HUES48 (cell line): ENCODE measurements around the gene SLC25A6.
"Not testable (repeated sequence)": the region's sequence is repeated elsewhere in the genome, so short reads cannot be mapped to it uniquely, and the experiment has no call there.

ENCODE experiments used
- H3K27ac ChIP-seq: one replicate; pipeline ENCODE4 v1.7.0; 2013; ENCODE audit warnings: low read depth, low read length, inconsistent platforms
- H3K27me3 ChIP-seq: 2 replicates; pipeline ENCODE4 v1.6.1; 2013; ENCODE audit warnings: mild to moderate bottlenecking, low read length; ENCODE audit not compliant: control insufficient read depth, insufficient read depth
- H3K36me3 ChIP-seq: 2 replicates; pipeline ENCODE4 v1.6.1; 2013; ENCODE audit warnings: low read length; ENCODE audit not compliant: control insufficient read depth, insufficient read depth
- H3K4me1 ChIP-seq: 2 replicates; pipeline ENCODE4 v1.6.1; 2013; ENCODE audit warnings: mild to moderate bottlenecking, low read length; ENCODE audit not compliant: control insufficient read depth, insufficient read depth
- H3K4me3 ChIP-seq: 2 replicates; pipeline ENCODE4 v1.5.1; 2013; ENCODE audit warnings: mild to moderate bottlenecking, low read depth, low read length
- H3K9ac ChIP-seq: 2 replicates; pipeline ENCODE4 v1.6.1; 2013; ENCODE audit warnings: mild to moderate bottlenecking, low read depth, low read length, moderate library complexity
- H3K9me3 ChIP-seq: 2 replicates; pipeline ENCODE4 v1.6.1; 2013; ENCODE audit warnings: low read length; ENCODE audit not compliant: control insufficient read depth, insufficient read depth

Gene SLC25A6

DNA sequence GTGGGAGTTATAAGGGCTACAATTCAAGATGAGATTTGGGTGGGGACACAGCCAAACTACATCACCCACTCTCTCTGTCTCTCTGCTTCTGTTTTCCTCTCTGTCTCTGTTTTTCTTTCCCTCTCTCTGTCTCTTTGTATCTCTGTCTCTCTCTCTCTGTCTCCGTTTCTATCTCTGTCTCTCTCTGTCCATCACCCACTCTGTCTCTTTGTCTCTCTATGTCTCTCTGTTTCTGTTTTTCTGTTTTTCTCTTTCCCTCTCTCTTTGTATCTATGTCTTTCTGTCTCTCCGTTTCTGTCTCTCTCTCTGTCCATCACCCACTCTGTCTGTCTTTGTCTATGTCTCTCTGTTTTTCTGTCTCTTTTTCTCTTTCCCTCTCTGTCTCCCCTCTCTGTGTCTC lies 30.0 kb downstream of the SLC25A6 start:
- Histone ChIP-seq H3K36me3 (peaks cover 8% of the 10 kb centered on the region; the same call in 1 of the 2 replicates), H3K27ac (no peak overlapping the region), H3K9me3 (peaks cover 6% of the 10 kb centered on the region)

DNA sequence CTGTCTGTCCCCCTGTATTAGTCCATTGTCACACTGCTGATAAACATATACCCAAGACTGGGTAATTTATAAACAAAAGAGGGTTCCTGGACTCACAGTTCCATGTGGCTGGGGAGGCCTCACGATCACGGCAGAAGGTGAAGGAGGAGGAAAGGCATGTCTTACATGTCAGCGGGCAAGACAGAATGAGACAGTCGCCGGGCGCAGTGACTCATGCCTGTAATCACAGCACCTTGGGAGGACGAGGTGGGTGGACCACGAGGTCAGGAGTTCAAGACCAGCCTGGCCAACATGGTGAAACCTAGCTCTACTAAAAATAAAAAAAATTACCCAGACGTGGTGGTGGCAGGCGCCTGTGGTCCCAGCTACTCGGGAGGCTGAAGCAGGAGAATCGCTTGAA lies 30.6 kb downstream of the SLC25A6 start:
- peaks cover 6% of the 10 kb centered on the region for H3K9me3 ChIP-seq
- peaks cover 8% of the 10 kb centered on the region; the same call in 1 of the 2 replicates for H3K36me3 ChIP-seq
- H3K4me1 ChIP-seq = no peaks in the 10 kb centered on the region
- H3K9ac ChIP-seq = no peak overlapping the region
- no peak overlapping the region for H3K4me3 ChIP-seq
- no peak overlapping the region for H3K27ac ChIP-seq
- no peaks in the 10 kb centered on the region for H3K27me3 ChIP-seq

More for the DNA sequence above, 30.0 kb downstream of the SLC25A6 start:
- Histone ChIP-seq H3K27me3 (no peaks in the 10 kb centered on the region), H3K4me1 (no peaks in the 10 kb centered on the region), H3K4me3 (no peak overlapping the region), H3K9ac (no peak overlapping the region)

DNA sequence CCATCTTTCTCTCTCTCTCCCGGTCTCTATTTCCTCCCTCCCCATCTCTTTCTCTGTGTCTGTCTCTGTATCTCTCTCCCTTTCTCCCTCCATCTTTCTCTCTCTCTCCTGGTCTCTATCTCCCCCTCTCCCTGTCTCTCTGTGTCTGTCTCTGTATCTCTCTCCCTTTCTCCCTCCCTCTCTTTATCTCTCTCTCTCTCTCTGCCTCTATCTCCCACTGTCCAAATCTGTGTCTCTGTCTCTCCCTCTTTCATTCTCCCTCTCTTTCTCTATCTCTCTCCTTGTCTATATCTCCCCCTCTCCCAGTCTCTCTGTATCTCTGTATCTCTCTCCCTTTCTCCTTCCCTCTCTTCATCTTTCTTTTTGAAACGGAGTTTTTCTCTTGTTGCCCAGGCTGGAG lies 31.7 kb downstream of the SLC25A6 start:
- Histone ChIP-seq H3K4me1 (peaks cover 8% of the 10 kb centered on the region), H3K27me3 (no peaks in the 10 kb centered on the region), H3K27ac (no peak overlapping the region), H3K9ac (no peak overlapping the region), H3K4me3 (no peak overlapping the region), H3K9me3 (peaks cover 6% of the 10 kb centered on the region), H3K36me3 (peaks cover 8% of the 10 kb centered on the region; the same call in 1 of the 2 replicates)

DNA sequence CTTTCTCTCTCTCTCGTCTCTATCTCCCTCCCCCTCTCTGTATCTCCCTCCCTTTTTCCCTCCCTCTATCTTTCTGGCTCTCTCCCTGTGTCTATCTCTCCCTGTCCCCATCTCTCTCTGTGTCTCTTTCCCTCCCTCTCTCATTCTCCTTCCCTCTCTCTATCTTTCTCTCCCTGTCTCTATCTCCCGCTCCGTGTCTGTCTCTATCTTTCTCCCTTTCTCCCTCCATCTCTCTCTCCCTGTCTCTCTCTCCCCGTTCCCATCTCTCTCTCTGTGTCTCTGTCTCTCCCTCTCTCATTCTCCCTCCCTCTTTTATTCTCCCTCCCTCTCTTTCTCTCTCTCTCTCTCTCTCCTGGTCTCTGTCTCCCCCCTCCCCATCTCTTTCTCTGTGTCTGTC lies 32.4 kb downstream of the SLC25A6 start:
- H3K9me3 ChIP-seq = peaks cover 6% of the 10 kb centered on the region
- no peak overlapping the region for H3K27ac ChIP-seq
- no peak overlapping the region for H3K9ac ChIP-seq
- no peaks in the 10 kb centered on the region for H3K27me3 ChIP-seq
- peaks cover 8% of the 10 kb centered on the region; the same call in 1 of the 2 replicates for H3K36me3 ChIP-seq
- peaks cover 8% of the 10 kb centered on the region for H3K4me1 ChIP-seq
- H3K4me3 ChIP-seq = no peak overlapping the region

DNA sequence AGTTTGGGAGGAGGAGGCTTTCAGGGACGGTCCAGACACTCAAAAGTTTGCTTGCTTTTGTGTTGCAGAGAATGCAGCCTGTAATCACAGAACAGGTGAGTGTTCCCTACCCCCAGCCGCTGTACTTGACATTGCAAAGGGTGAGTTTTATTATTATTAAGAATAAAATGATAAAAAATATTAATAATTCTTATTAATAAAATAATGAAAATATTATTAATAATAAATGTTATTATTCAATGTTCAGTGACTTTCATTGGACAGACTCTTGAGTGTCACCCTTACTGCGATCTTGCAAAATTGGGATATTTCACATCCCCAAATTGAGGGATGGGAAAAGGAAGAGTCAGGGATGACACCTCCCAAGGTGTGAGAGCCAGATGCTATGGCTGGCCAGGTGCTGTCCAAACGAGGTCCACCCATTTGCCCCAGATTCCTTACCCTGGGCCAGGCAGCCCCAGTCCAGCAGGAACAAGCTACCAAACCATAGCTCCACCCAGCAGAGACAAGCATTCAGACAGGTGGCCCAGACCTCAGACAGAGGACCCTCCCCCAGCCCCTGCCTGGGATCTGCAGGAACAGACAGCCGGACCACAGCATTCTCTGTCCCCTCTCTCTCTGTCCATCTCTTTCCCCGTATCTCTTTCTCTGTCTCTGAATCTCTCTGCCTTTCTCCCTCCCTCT lies 33.0 kb downstream of the SLC25A6 start:
- H3K9me3 ChIP-seq = peaks cover 6% of the 10 kb centered on the region
- H3K9ac ChIP-seq = no peak overlapping the region

DNA sequence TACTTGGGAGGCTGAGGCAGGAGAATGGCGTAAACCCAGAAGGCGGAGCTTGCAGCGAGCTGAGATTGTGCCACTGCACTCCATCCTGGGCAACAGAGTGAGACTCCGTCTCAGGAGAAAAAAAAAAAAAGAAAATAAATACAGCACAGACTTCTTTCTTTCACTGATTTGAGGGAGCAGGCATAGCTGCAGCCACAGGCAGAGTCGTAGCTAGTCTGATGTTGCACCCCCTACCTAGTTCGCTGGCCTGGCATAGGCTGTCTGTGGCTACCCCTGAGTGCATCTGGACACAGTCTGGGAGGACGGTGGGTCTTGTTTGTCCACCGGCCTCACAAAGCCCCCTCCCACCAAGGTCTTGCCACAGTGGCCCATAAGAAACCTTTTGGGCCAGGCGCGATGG lies 33.9 kb downstream of the SLC25A6 start:
- Histone ChIP-seq H3K4me1 (peaks cover 8% of the 10 kb centered on the region), H3K27me3 (no peaks in the 10 kb centered on the region), H3K27ac (no peak overlapping the region), H3K36me3 (peaks cover 8% of the 10 kb centered on the region; the same call in 1 of the 2 replicates), H3K9me3 (peaks cover 10% of the 10 kb centered on the region), H3K9ac (no peak overlapping the region), H3K4me3 (no peak overlapping the region)

More for the DNA sequence above, 33.0 kb downstream of the SLC25A6 start:
- no peaks in the 10 kb centered on the region for H3K27me3 ChIP-seq
- no peak overlapping the region for H3K27ac ChIP-seq
- H3K4me1 ChIP-seq = peaks cover 8% of the 10 kb centered on the region
- peaks cover 8% of the 10 kb centered on the region; the same call in 1 of the 2 replicates for H3K36me3 ChIP-seq
- H3K4me3 ChIP-seq = no peak overlapping the region

DNA sequence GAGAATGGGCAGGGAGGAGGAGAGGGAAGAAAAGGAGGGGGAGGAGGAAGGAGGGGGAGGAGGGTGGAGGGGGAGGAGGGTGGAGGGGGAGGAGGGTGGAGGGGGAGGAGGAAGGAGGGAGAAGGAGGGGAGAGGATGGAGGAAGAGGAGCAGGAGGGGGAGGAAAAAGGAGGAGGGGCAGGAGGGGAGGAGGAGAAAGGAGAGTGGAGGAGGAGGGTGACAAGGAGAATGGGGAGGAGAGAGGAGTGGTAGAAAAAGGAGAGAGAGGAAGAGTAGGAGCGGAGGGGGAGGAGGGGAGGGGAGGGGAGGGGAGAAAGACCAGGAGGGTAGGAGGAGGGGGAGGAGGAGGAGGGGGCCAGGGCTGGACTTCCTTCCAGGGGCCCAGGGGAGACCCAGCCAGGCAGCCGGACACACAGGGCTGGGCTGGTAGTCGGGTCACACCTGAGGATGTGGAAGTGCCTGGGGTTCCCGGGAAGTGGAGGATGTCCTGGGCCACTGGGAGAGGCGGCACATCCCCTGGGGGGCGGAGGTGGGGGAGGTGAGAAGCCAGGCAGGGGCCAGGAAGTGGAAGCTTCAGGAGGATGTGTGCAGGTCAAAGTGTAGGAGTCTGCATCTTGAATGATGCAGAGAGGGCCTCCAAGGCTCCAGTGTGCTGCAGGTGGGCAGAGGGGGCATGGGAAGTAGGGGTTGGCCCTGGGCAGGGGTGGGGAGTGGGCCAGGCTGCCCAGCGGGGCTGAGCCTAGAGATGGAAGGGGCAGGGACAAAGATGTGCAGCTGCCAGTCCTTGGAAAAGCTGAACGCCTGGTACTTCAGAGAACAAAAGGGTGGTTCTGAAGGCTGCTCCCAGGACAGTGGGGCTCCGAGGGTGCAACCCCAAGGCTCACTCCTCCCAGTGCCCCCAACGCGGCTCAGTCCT lies 36.5 kb downstream of the SLC25A6 start:
- no peak overlapping the region for H3K9ac ChIP-seq
- peak overlapping the region; percentile 59 for H3K27ac ChIP-seq
- peaks cover 11% of the 10 kb centered on the region for H3K9me3 ChIP-seq
- H3K4me1 ChIP-seq = peaks cover 8% of the 10 kb centered on the region
- no peaks in the 10 kb centered on the region for H3K27me3 ChIP-seq
- no peak overlapping the region for H3K4me3 ChIP-seq
- peaks cover 8% of the 10 kb centered on the region; the same call in 1 of the 2 replicates for H3K36me3 ChIP-seq

DNA sequence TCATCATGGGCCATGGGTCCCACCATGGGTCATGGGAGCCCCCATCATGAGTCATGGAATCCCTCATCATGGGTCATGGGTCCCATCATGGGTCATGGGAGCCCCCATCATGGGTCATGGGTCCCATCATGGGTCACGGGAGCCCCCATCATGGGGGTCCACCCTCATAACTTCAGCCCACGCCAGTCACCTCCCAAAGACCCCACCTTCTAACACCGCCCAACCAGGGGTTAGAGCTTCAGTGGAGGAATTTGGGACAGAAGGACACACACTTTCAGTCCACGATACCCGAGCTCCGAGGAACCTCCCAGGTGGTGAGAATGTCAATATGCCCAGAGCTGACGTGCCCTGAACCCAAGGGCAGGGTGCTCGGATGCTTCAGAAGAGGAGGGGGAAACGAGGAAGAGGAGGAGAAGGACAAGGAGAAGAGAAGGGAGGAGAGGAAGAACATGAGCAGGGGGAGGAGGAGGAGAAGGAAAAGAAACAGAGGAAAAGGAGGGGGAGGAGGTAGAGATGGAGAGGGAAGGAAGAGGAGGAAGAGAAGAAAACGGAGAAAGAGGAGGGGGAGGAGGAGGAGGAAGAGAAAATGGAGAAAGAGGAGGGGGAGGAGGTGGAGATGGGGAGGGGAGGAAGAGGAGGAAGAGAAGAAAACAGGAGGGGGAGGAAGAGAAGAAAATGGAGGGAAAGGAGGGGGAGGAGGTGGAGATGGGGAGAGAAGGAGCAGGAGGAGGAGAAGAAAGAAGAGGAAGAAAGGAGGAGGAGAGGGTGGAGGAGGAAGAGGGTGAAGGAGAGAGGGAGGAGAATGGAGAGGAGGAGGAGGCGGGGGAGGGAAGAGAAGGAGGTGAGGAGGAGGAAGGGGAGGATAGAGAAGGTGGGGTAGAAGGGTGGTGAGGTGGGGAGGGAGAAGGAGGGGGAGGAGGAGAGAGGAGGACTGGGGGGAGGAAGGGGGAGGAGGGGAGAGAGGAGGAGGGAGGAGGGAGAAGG lies 37.6 kb downstream of the SLC25A6 start:
- no peaks in the 10 kb centered on the region for H3K27me3 ChIP-seq
- peaks cover 11% of the 10 kb centered on the region for H3K9me3 ChIP-seq
- H3K36me3 ChIP-seq = peaks cover 8% of the 10 kb centered on the region; the same call in 1 of the 2 replicates
- H3K27ac ChIP-seq = no peak overlapping the region
- no peak overlapping the region for H3K9ac ChIP-seq
- H3K4me3 ChIP-seq = no peak overlapping the region
- H3K4me1 ChIP-seq = peaks cover 8% of the 10 kb centered on the region

DNA sequence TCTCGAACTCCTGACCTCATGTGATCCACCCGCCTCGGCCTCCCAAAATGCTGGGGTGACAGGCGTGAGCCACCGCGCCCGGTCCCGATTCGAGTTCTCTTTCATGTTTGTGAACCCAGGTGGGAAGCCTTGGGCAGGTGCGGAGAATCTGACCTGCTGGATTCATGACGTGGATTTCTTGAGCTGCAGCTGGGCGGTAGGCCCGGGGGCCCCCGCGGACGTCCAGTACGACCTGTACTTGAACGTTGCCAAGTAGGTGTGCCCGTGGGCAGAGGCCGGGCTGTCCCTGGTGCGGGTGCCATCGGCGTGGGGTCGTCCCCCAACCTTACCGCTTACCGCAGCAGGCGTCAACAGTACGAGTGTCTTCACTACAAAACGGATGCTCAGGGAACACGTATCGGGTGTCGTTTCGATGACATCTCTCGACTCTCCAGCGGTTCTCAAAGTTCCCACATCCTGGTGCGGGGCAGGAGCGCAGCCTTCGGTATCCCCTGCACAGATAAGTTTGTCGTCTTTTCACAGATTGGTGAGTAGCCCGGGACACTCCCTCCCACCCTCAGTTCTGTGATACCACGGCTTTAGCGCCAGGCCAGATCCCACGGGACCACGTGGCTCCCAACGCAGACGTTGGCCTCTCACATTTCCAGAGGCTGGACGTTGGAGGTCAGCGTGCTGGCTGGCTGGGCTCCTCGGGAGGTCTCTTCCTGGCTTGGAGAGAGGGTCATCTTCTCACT lies 39.8 kb downstream of the SLC25A6 start:
- no peak overlapping the region for H3K4me3 ChIP-seq
- no peak overlapping the region for H3K27ac ChIP-seq
- H3K36me3 ChIP-seq = no peaks in the 10 kb centered on the region
- peaks cover 8% of the 10 kb centered on the region for H3K4me1 ChIP-seq
- H3K27me3 ChIP-seq = no peaks in the 10 kb centered on the region
- H3K9ac ChIP-seq = no peak overlapping the region
- peaks cover 4% of the 10 kb centered on the region for H3K9me3 ChIP-seq

DNA sequence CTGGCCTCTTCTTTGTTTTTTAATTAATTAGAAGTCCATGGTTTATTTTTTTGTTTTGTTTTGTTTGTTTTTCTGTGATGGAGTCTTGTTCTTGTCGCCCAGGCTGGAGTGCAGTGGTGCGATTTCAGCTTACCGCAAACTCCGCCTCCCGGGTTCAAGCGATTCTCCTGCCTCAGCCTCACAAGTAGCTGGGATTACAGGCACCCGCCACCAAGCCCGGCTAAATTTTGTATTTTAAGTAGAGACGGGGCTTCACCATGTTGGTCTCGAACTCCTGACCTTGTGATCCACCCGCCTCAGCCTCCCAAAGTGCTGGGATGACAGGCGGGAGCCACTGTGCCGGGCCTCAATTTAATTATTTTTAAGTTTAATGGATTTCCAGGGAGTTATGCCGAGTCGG lies 42.3 kb downstream of the SLC25A6 start:
- H3K36me3 ChIP-seq = not testable (repeated sequence)

More for the DNA sequence above, 42.3 kb downstream of the SLC25A6 start:
- not testable (repeated sequence) for H3K9me3 ChIP-seq, H3K4me3 ChIP-seq, H3K27me3 ChIP-seq, H3K4me1 ChIP-seq, H3K27ac ChIP-seq, H3K9ac ChIP-seq
